Measurements from ENCODE around the gene MAP3K20. TPM values are rescaled to one million over a fixed set of nuclear protein-coding genes. Genes with fewer than 3 reads are reported as not detected.
"Not testable (repeated sequence)": the region's sequence is repeated elsewhere in the genome, so short reads cannot be mapped to it uniquely, and the experiment has no call there.

The MAP3K20 gene
- polyA plus RNA-seq, 3 donors = 26.4 to 28.7 (median 27.3) TPM

DNA sequence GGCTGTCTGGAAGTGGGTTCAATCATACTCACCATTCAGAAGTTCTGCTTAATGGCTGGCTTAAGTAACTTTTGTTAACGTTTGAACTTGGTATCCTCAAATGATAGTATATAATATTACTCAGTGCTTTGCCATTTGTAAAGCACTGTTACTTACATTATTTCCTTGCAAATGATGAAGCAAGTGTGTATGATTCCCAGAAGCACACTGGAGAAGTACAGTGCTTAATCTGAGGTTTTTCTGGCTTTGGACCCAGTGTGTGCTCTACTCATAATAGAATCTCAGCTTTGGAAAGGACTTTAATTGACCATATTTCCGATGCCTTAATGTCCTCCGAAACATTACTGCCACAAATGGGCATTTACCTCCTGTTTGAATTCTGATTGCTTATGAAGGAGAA, 63.3 kb downstream of the MAP3K20 start:
- DNase-seq (ENCODE audit: extremely low read depth in 1 of 11, low read depth in 9 of 11, low spot score in 4 of 11) = no peak

- DNase-seq (ENCODE audit: extremely low read depth in 1 of 11, low read depth in 9 of 11, low spot score in 4 of 11) = no peak
These were observed 66.0 kb downstream of the MAP3K20 start for GRCh38 chr2:173141666-173142065.

- DNase-seq (ENCODE audit: extremely low read depth in 1 of 11, low read depth in 9 of 11, low spot score in 4 of 11) = no peak
These were observed 69.8 kb downstream of the MAP3K20 start for GRCh38 chr2:173145454-173145853.

DNA sequence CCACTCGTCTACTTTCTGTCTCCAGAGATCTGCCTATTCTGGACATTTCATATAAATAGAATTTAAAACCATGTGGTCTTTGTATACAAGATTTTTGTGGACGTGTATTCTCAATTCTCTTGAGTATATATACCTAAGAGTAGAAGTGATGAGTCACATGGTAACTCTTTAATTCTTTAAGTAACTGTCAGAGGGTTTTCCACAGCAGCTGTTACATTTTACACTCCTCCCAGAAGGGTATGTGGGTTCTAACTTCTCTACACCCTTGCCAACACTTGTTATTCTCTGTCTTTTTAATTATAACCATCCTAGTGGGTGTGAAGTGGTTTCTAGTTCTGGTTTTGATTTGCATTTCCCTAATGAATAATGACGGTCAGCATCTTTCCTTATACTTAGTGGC, 70.9 kb downstream of the MAP3K20 start:
- no peak for DNase-seq (ENCODE audit: extremely low read depth in 1 of 11, low read depth in 9 of 11, low spot score in 4 of 11)

DNA sequence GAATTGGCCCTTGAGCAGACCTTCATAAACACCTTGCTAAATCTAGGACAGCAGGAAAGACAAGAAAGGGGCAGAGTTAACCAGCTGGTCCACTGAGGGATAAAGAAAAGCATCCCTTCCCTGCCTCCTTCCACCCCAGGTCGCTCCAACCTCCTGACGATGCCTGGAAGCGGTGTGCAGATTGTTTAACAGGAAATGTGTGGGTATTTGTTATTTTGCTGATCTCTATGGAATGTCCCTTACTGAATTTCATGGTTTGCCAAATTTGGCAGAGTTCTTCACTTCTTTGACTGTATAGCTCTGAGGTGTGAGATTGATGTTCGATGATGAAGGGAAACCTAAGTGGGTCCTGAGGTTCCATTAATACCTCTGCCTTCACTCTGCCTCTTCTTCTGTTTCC, 72.9 kb downstream of the MAP3K20 start:
- DNase-seq (ENCODE audit: extremely low read depth in 1 of 11, low read depth in 9 of 11, low spot score in 4 of 11) = no peak

GRCh38 chr2:173149491-173149890, 73.8 kb downstream of the MAP3K20 start:
- DNase-seq (ENCODE audit: extremely low read depth in 1 of 11, low read depth in 9 of 11, low spot score in 4 of 11) = no peak

DNA sequence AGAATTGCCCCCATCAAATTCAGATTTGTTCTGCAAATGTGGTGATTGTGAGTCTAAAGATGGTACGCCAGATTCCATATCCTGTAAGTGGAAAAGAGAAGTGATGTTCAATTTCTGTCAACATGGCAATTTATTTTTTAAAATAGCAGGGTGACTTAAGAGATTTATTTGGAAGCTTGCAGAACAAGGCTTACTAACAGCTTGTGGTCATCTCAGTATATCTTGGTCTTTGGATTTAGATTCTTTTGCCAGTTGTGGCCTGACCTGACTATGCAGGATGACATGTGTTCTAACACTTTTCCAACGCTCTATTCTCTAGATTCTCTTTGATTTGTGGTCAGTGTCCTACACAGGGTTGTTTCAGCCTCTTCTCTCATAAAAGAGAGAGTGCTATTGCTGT, 74.4 kb downstream of the MAP3K20 start:
- no peak for DNase-seq (ENCODE audit: extremely low read depth in 1 of 11, low read depth in 9 of 11, low spot score in 4 of 11)

GRCh38 chr2:173150963-173151362, 75.3 kb downstream of the MAP3K20 start:
- no peak for DNase-seq (ENCODE audit: extremely low read depth in 1 of 11, low read depth in 9 of 11, low spot score in 4 of 11)

- no peak for DNase-seq (ENCODE audit: extremely low read depth in 1 of 11, low read depth in 9 of 11, low spot score in 4 of 11)
These were observed 76.2 kb downstream of the MAP3K20 start for GRCh38 chr2:173151671-173152401.

DNA sequence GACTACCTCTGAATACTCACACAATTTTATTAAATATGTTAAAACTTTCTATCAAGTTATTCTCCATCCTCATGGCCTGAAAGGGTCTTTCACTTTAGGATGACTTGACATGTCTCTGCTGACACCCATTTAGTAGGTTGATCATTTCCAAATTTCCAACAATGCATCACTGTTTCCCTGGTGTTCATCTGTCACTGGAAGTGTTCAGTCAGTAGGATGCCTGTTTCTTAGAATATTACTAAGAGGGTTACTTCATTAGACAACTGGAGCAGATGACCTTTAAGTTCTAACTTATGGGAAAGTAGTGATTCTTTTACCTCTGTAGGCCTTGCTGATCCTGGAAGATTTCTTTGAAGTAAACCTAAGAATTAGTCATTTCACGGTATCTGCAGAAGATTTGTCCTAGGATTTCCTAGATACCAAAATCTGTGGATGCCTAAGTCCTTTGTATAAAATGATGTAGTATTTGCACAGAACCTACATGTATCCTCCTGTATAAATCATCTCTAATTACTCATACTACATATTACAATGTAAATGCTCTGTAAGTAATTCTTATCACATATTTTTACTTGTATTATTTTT, 77.7 kb downstream of the MAP3K20 start:
- DNase-seq (ENCODE audit: extremely low read depth in 1 of 11, low read depth in 9 of 11, low spot score in 4 of 11) = no peak

DNA sequence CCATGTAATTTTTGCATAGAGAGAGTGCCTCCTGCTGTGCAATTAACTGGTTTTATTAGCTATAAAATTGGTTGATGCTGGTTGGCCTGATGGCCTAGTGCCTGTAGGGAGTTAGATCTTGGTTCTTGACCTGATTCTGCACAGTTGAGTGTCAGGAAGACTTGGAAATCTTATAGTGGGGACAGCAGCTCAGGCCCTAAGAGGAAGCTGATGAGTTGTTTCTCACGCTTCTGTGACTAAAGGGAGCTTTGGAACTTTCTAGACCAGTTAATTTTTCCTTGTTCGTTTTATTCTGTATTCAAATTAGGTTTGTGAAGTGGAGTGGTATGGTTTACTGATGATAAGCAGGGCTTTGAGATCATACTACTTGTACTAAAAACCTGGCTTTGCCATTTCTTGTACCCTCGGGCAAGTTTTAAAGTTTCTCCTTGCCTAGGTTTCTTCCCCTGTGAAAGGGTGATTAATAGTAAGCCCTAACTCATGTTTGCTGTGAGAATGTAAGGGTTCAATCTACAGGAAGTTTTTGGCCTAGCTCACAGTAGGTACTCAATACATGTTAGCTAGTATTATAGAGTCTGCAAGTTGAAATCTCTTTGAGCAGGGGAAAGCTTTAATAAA, 82.1 kb downstream of the MAP3K20 start:
- no peak for DNase-seq (ENCODE audit: extremely low read depth in 1 of 11, low read depth in 9 of 11, low spot score in 4 of 11)

DNA sequence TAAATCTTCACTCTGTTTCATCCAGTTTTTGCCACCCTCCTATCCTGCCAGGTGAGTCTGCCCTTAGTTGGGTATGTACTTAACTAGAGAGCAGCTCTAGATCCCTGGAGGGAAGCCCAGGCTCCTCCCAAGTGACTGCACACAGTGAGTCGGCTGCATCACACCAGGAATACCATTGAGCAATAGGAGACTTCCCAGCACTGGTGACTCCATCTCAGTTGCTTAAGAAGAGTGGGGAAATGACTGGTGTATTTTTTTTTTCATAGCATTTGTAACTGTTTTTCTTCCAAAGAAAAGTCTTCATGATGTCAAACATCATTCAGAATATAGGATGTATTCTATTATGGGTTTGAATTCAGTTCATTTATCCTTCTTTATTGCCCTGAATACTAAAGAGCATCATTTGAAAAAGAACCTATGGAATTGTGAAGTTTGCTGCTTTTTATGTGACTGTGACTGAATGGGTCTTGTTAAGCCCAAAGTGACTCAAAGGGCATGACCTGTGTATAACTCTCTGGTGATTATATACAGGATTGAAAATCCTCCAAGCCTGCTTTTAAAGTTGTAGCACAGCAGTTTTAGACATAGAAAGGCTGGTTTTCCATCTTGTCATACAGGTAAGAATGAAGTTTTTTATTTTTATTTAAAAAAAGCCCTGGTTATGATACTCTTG, 84.3 kb downstream of the MAP3K20 start:
- no peak for DNase-seq (ENCODE audit: extremely low read depth in 1 of 11, low read depth in 9 of 11, low spot score in 4 of 11)

- DNase-seq (ENCODE audit: extremely low read depth in 1 of 11, low read depth in 9 of 11, low spot score in 4 of 11) = no peak
These were observed 85.0 kb downstream of the MAP3K20 start for GRCh38 chr2:173160618-173161017.

GRCh38 chr2:173161040-173161439, 85.4 kb downstream of the MAP3K20 start:
- DNase-seq (ENCODE audit: extremely low read depth in 1 of 11, low read depth in 9 of 11, low spot score in 4 of 11) = no peak

GRCh38 chr2:173161507-173161906, 85.9 kb downstream of the MAP3K20 start:
- no peak for DNase-seq (ENCODE audit: extremely low read depth in 1 of 11, low read depth in 9 of 11, low spot score in 4 of 11)

GRCh38 chr2:173163357-173163756, 87.7 kb downstream of the MAP3K20 start:
- not testable (repeated sequence) for DNase-seq (ENCODE audit: extremely low read depth in 1 of 11, low read depth in 9 of 11, low spot score in 4 of 11)

GRCh38 chr2:173164396-173164795, 88.8 kb downstream of the MAP3K20 start:
- no peak for DNase-seq (ENCODE audit: extremely low read depth in 1 of 11, low read depth in 9 of 11, low spot score in 4 of 11)

DNA sequence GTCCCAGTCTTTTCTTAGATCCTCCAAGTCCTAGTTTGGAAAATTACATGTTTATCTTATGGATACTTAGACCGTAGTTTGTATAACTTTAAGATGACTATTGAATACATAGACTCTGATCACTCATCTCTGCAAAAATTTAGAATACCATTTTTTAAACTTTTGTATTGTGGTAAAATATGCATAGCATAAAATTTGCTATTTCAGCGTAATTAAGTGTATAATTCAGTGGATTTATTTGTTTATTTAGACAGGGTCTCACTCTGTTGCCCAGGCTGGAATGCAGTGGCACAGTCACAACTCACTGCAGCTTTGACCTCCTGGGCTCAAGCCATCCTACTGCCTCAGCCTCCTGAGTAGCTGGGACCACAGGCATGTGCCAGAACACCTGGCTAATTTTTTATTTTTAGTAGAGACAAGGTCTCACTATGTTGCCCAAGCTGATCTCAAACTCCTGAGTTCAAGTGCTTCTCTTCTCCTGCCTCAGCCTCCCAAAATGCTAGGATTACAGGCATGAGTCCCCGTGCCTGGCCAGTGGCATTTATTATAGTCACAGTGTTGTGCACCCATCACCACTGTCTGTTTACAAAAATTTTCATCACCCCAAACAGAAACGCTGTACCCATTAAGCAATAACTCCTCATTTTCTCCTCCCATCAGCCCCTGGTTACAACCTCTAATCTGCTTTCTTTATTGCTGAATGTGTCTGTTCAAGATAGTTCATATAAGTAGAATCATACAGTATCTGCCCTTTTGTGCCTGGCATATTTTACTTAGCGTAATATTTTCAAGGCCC, 90.0 kb downstream of the MAP3K20 start:
- no peak for DNase-seq (ENCODE audit: extremely low read depth in 1 of 11, low read depth in 9 of 11, low spot score in 4 of 11)

- no peak for DNase-seq (ENCODE audit: extremely low read depth in 1 of 11, low read depth in 9 of 11, low spot score in 4 of 11)
These were observed 95.7 kb downstream of the MAP3K20 start for GRCh38 chr2:173171321-173171720.

Data from renal cortex interstitium (tissue), 11 donors.